ENCODE data around the gene ANKRD23. TPM values are rescaled to one million over a fixed set of nuclear protein-coding genes. Genes with fewer than 3 reads are reported as not detected.

Gene ANKRD23
- total RNA-seq, 1 donor from 2014 or later, result 0.98 TPM

DNA sequence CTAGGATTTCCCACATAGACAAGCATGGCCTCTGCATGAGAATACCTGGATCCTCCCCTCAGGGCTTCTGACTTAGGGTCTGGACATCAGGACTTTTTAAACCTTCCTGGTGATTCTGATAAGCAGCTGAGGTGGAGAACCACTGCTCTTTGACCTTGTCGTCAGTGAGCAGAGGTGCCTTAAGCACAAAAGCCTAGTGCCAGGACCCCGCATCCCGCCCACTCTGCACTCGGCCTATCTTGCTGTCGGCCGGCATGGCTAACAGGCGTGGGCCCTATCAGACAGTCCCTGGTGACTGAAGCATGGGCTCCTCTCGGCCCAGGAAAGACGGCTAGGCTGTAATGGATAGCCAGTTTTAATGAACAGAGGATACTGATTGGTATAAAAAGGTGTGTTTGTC, 6.2 kb downstream of the ANKRD23 start:
- Histone ChIP-seq H3K27me3 (no peaks in the 10 kb centered on the region), H3K4me1 (peaks cover 22% of the 10 kb centered on the region), H3K4me3 (no peak overlapping the region), H3K9me3 (no peaks in the 10 kb centered on the region), H3K27ac (no peak overlapping the region), H3K36me3 (peaks cover 0 to 11% of the 10 kb centered on the region in 2 donors)
- no peak for DNase-seq (ENCODE audit: extremely low spot score in 2 of 2)
- intact Hi-C loops (cut with DNase I), result no loop called here
- TF ChIP-seq POLR2A (IDR thresholded peaks at IDR 0.05), result no peak
- no peak for TF ChIP-seq POLR2AphosphoS5 (IDR thresholded peaks at IDR 0.05; ENCODE audit: insufficient read depth in 1 of 2, low read depth in 1 of 2)
- TF ChIP-seq, protein P1, sequence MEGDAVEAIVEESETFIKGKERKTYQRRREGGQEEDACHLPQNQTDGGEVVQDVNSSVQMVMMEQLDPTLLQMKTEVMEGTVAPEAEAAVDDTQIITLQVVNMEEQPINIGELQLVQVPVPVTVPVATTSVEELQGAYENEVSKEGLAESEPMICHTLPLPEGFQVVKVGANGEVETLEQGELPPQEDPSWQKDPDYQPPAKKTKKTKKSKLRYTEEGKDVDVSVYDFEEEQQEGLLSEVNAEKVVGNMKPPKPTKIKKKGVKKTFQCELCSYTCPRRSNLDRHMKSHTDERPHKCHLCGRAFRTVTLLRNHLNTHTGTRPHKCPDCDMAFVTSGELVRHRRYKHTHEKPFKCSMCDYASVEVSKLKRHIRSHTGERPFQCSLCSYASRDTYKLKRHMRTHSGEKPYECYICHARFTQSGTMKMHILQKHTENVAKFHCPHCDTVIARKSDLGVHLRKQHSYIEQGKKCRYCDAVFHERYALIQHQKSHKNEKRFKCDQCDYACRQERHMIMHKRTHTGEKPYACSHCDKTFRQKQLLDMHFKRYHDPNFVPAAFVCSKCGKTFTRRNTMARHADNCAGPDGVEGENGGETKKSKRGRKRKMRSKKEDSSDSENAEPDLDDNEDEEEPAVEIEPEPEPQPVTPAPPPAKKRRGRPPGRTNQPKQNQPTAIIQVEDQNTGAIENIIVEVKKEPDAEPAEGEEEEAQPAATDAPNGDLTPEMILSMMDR (IDR thresholded peaks at IDR 0.05), result no peak

DNA sequence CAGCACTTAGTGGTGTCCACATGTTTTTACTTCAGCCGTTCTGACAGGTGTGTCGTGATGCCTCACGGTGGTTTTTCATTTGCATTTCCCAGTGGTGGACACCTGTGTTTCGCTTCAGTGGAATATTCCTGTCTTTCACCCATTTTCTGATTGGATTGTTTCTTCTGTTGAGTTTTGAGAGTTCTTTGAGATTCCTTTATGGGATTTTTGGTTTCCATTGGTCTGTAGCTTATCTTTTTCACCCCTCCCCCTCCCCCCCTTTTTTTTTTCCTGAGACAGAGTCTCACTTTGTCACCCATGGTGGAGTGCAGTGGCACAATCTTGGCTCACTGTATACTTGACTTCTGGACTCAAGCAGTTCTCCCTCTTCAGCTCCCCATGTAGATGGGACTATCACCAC, 8.0 kb downstream of the ANKRD23 start:
- H3K27ac ChIP-seq, result no peak overlapping the region
- no peak for DNase-seq (ENCODE audit: extremely low spot score in 2 of 2)
- H3K27me3 ChIP-seq, result no peaks in the 10 kb centered on the region
- no peaks in the 10 kb centered on the region for H3K9me3 ChIP-seq
- intact Hi-C loops (cut with DNase I), result no loop called here
- TF ChIP-seq, protein P1 (IDR thresholded peaks at IDR 0.05), result no peak
- no peak for TF ChIP-seq POLR2A (IDR thresholded peaks at IDR 0.05)
- no peak for TF ChIP-seq POLR2AphosphoS5 (IDR thresholded peaks at IDR 0.05; ENCODE audit: insufficient read depth in 1 of 2, low read depth in 1 of 2)
- H3K4me3 ChIP-seq, result no peak overlapping the region
- H3K36me3 ChIP-seq, result peaks cover 0 to 27% of the 10 kb centered on the region in 2 donors
- peaks cover 27% of the 10 kb centered on the region for H3K4me1 ChIP-seq

DNA sequence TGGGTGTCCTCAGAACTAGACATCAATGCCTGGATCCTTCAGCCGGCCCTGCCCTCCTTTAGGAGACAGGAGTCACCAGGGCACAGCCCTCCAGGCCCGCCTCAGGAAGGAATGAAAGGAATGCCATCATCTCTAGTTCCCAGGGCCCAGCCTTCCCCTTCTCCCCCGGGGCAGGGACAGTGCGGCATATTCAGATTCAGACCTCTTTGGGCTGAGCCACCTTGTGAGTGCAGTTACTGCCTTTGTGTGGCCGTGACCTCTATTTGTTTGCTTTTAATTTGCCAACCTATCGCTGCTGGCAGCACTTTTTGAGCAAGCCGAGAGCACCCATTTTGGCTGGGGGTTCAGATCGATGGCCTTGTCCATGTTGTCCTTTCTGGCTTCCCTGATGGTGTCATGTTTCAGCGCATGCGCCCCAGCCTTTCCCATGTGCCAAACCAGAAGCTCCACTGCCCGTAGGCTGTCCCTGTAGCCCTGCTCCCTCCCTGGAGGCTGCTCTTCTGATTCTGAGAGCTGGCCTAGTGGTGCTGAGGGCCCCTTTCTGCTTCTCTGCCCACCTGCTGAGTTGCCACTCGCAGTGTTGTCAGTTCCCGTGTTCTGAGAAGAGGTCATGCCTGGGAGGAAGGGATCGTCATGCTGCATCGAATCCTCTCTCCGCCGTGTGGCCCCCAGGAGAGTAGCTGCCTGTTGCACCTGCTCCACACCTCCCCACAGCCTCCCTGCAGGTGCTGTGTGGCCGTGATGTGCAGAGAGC, 10.9 kb downstream of the ANKRD23 start:
- H3K36me3 ChIP-seq, result peaks cover 0 to 53% of the 10 kb centered on the region in 2 donors

GRCh38 chr2:96832408-96832753, 11.4 kb downstream of the ANKRD23 start:
- TF ChIP-seq POLR2A (IDR thresholded peaks at IDR 0.05) (no peak), POLR2AphosphoS5 (IDR thresholded peaks at IDR 0.05; ENCODE audit: insufficient read depth in 1 of 2, low read depth in 1 of 2) (no peak)
- TF ChIP-seq, protein P1 (IDR thresholded peaks at IDR 0.05), result no peak
- peaks cover 0 to 59% of the 10 kb centered on the region in 2 donors for H3K36me3 ChIP-seq
- H3K27ac ChIP-seq, result no peak overlapping the region
- H3K27me3 ChIP-seq, result no peaks in the 10 kb centered on the region
- H3K4me1 ChIP-seq, result peaks cover 12% of the 10 kb centered on the region
- no peak overlapping the region for H3K4me3 ChIP-seq
- intact Hi-C loops (cut with DNase I), result no loop called here
- no peaks in the 10 kb centered on the region for H3K9me3 ChIP-seq
- DNase-seq (ENCODE audit: extremely low spot score in 2 of 2), result no peak

More for the DNA sequence above, 10.9 kb downstream of the ANKRD23 start:
- no peak for DNase-seq (ENCODE audit: extremely low spot score in 2 of 2)
- Histone ChIP-seq H3K27me3 (no peaks in the 10 kb centered on the region), H3K9me3 (no peaks in the 10 kb centered on the region), H3K27ac (no peak overlapping the region), H3K4me3 (no peak overlapping the region), H3K4me1 (peaks cover 12% of the 10 kb centered on the region)
- no peak for TF ChIP-seq POLR2A (IDR thresholded peaks at IDR 0.05)
- TF ChIP-seq, protein P1 (IDR thresholded peaks at IDR 0.05), result no peak
- TF ChIP-seq POLR2AphosphoS5 (IDR thresholded peaks at IDR 0.05; ENCODE audit: insufficient read depth in 1 of 2, low read depth in 1 of 2), result peak in 1 of 2 donors; percentile 5
- intact Hi-C loops (cut with DNase I), result no loop called here

DNA sequence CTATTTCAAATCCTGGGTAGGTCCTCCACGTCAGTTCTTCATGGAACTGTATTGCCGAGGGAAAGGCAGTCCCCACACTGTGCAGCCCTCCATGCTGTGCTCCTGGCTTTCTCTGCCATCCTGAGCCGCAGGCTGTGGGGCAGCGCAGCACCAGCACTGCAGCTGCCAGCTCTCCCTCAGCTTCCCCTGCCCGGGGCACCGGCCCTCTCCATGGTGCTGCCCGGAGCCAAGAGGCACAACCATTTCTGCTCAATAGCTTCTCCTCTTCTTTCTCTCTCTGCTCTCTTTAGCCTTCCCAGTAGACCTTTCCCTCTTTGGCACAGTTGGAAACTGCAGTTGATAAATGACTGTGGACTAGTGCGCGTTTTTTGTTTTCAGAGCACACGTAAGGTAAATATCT, 12.1 kb downstream of the ANKRD23 start:
- Histone ChIP-seq H3K9me3 (no peaks in the 10 kb centered on the region), H3K27me3 (no peaks in the 10 kb centered on the region), H3K36me3 (peaks cover 0 to 66% of the 10 kb centered on the region in 2 donors), H3K27ac (no peak overlapping the region), H3K4me3 (no peak overlapping the region), H3K4me1 (peaks cover 12% of the 10 kb centered on the region)
- intact Hi-C loops (cut with DNase I), result no loop called here
- TF ChIP-seq POLR2A (IDR thresholded peaks at IDR 0.05) (no peak), POLR2AphosphoS5 (IDR thresholded peaks at IDR 0.05; ENCODE audit: insufficient read depth in 1 of 2, low read depth in 1 of 2) (no peak)
- TF ChIP-seq, protein P1 (IDR thresholded peaks at IDR 0.05), result no peak
- DNase-seq (ENCODE audit: extremely low spot score in 2 of 2), result no peak

Data from vagina (tissue), 2 donors.